ACC112 (cell line): ENCODE results near the gene KCNA3.
"Not testable (repeated sequence)": the region's sequence is repeated elsewhere in the genome, so short reads cannot be mapped to it uniquely, and the experiment has no call there.

ENCODE experiments used
- H2AFZ ChIP-seq: fragments of 200-600 bp; sonication (generic); one replicate; pipeline ENCODE4 v1.6.0; 2017; ENCODE audit warnings: antibody characterized with exemption, low read length; ENCODE audit not compliant: unreplicated experiment
- H3K27ac ChIP-seq: fragments of 200-600 bp; sonication (generic); 2 replicates; pipeline ENCODE4 v1.5.1; 2014; ENCODE audit warnings: low read depth, mild to moderate bottlenecking, antibody characterized with exemption, low read length, moderate library complexity
- H3K27me3 ChIP-seq: fragments of 200-600 bp; sonication (generic); 2 replicates; pipeline ENCODE4 v1.6.1; 2014; ENCODE audit warnings: mild to moderate bottlenecking, antibody characterized with exemption, low read length, moderate library complexity, mixed read lengths; ENCODE audit not compliant: insufficient read depth
- H3K36me3 ChIP-seq: fragments of 200-600 bp; sonication (generic); 2 replicates; pipeline ENCODE4 v1.6.1; 2016; ENCODE audit warnings: mild to moderate bottlenecking, antibody characterized with exemption, low read length, moderate library complexity, mixed read lengths; ENCODE audit not compliant: insufficient read depth
- H3K4me1 ChIP-seq: fragments of 200-600 bp; sonication (generic); one replicate; pipeline ENCODE4 v1.6.1; 2016; ENCODE audit warnings: low read length, mixed read lengths; ENCODE audit not compliant: insufficient read depth, unreplicated experiment, control insufficient read depth
- H3K4me3 ChIP-seq: fragments of 200-600 bp; sonication (generic); 2 replicates; pipeline ENCODE4 v1.5.1; 2014; ENCODE audit warnings: mild to moderate bottlenecking, low read depth, low read length
- H3K79me2 ChIP-seq: fragments of 200-600 bp; sonication (generic); one replicate; pipeline ENCODE4 v1.6.0; 2016; ENCODE audit warnings: low read length; ENCODE audit not compliant: control insufficient read depth, unreplicated experiment, insufficient read depth

Gene KCNA3

GRCh38 chr1:110667776-110668175 lies 7.0 kb downstream of the KCNA3 start:
- Histone ChIP-seq H3K36me3 (no peaks in the 10 kb centered on the region), H3K27ac (no peak overlapping the region), H3K4me1 (no peaks in the 10 kb centered on the region), H3K4me3 (no peak overlapping the region), H3K27me3 (peaks cover 76% of the 10 kb centered on the region), H2AFZ (no peak overlapping the region), H3K79me2 (no peaks in the 10 kb centered on the region)

GRCh38 chr1:110663241-110663640 lies 11.5 kb downstream of the KCNA3 start:
- Histone ChIP-seq H2AFZ (no peak overlapping the region), H3K27ac (no peak overlapping the region), H3K4me3 (no peak overlapping the region), H3K36me3 (no peaks in the 10 kb centered on the region), H3K4me1 (no peaks in the 10 kb centered on the region), H3K27me3 (peaks cover 61% of the 10 kb centered on the region), H3K79me2 (no peaks in the 10 kb centered on the region)

GRCh38 chr1:110659559-110659958 lies 15.2 kb downstream of the KCNA3 start:
- H3K27me3 ChIP-seq, result peaks cover 66% of the 10 kb centered on the region
- not testable (repeated sequence) for H3K4me3 ChIP-seq, H3K79me2 ChIP-seq, H3K27ac ChIP-seq, H3K36me3 ChIP-seq, H3K4me1 ChIP-seq, H2AFZ ChIP-seq

GRCh38 chr1:110657351-110657750 lies 17.4 kb downstream of the KCNA3 start:
- Histone ChIP-seq H3K27ac (no peak overlapping the region), H3K4me1 (no peaks in the 10 kb centered on the region), H3K4me3 (no peak overlapping the region), H3K79me2 (no peaks in the 10 kb centered on the region), H3K27me3 (peaks cover 60% of the 10 kb centered on the region), H2AFZ (no peak overlapping the region), H3K36me3 (no peaks in the 10 kb centered on the region)

GRCh38 chr1:110650609-110651008 lies 24.1 kb downstream of the KCNA3 start:
- Histone ChIP-seq H3K4me1 (no peaks in the 10 kb centered on the region), H3K36me3 (no peaks in the 10 kb centered on the region), H3K27me3 (peaks cover 67% of the 10 kb centered on the region), H3K79me2 (no peaks in the 10 kb centered on the region), H3K4me3 (no peak overlapping the region), H3K27ac (no peak overlapping the region), H2AFZ (no peak overlapping the region)

GRCh38 chr1:110648417-110648816 lies 26.3 kb downstream of the KCNA3 start:
- no peaks in the 10 kb centered on the region for H3K4me1 ChIP-seq
- H2AFZ ChIP-seq, result no peak overlapping the region
- H3K27ac ChIP-seq, result no peak overlapping the region

GRCh38 chr1:110647254-110647891 lies 27.4 kb downstream of the KCNA3 start:
- H3K36me3 ChIP-seq, result no peaks in the 10 kb centered on the region
- H3K4me1 ChIP-seq, result no peaks in the 10 kb centered on the region
- peaks cover 58% of the 10 kb centered on the region for H3K27me3 ChIP-seq
- no peak overlapping the region for H2AFZ ChIP-seq
- no peaks in the 10 kb centered on the region for H3K79me2 ChIP-seq
- no peak overlapping the region for H3K27ac ChIP-seq
- no peak overlapping the region for H3K4me3 ChIP-seq

More at GRCh38 chr1:110648417-110648816, 26.3 kb downstream of the KCNA3 start:
- H3K4me3 ChIP-seq, result no peak overlapping the region
- peaks cover 61% of the 10 kb centered on the region for H3K27me3 ChIP-seq
- H3K79me2 ChIP-seq, result no peaks in the 10 kb centered on the region
- no peaks in the 10 kb centered on the region for H3K36me3 ChIP-seq

- H3K4me3 ChIP-seq, result no peak overlapping the region
- H3K4me1 ChIP-seq, result no peaks in the 10 kb centered on the region
- no peak overlapping the region for H3K27ac ChIP-seq
- no peaks in the 10 kb centered on the region for H3K79me2 ChIP-seq
- no peaks in the 10 kb centered on the region for H3K36me3 ChIP-seq
- H3K27me3 ChIP-seq, result peaks cover 51% of the 10 kb centered on the region
- no peak overlapping the region for H2AFZ ChIP-seq
Measured at GRCh38 chr1:110645821-110646735, 28.7 kb downstream of the KCNA3 start.

- no peak overlapping the region for H3K4me3 ChIP-seq
- H3K4me1 ChIP-seq, result no peaks in the 10 kb centered on the region
- H3K79me2 ChIP-seq, result no peaks in the 10 kb centered on the region
- peaks cover 45% of the 10 kb centered on the region for H3K27me3 ChIP-seq
- no peak overlapping the region for H3K27ac ChIP-seq
- H3K36me3 ChIP-seq, result no peaks in the 10 kb centered on the region
- no peak overlapping the region for H2AFZ ChIP-seq
Measured at GRCh38 chr1:110645211-110645610, 29.5 kb downstream of the KCNA3 start.

- no peak overlapping the region for H3K27ac ChIP-seq
- no peaks in the 10 kb centered on the region for H3K79me2 ChIP-seq
- no peaks in the 10 kb centered on the region for H3K4me1 ChIP-seq
- H3K36me3 ChIP-seq, result no peaks in the 10 kb centered on the region
- no peak overlapping the region for H2AFZ ChIP-seq
- H3K27me3 ChIP-seq, result peaks cover 45% of the 10 kb centered on the region
- H3K4me3 ChIP-seq, result no peak overlapping the region
Measured at GRCh38 chr1:110643879-110644472, 30.8 kb downstream of the KCNA3 start.
